HG03460 (cell line): ENCODE results near the gene CCDC91.
"Not testable (repeated sequence)": the region's sequence is repeated elsewhere in the genome, so short reads cannot be mapped to it uniquely, and the experiment has no call there.

Source experiments
- ATAC-seq: cut with Tn5 transposase; IDR thresholded peaks from one replicate; pipeline ENCODE4 v1.9.1; 2021; ENCODE audit not compliant: unreplicated experiment

The CCDC91 gene

GRCh38 chr12:28180786-28181185 is 9.5 kb upstream of the CCDC91 start:
- ATAC-seq = no peak

- no peak for ATAC-seq
Measured at GRCh38 chr12:28184375-28184774, 5.9 kb upstream of the CCDC91 start.

GRCh38 chr12:28186500-28186899 is 3.8 kb upstream of the CCDC91 start:
- ATAC-seq = no peak

GRCh38 chr12:28189784-28190320 is 404 bp upstream of the CCDC91 start:
- ATAC-seq = peak; percentile 0

GRCh38 chr12:28191051-28192048 is 1.1 kb downstream of the CCDC91 start:
- ATAC-seq = peak; percentile 2

GRCh38 chr12:28192125-28192524 is 1.9 kb downstream of the CCDC91 start:
- no peak for ATAC-seq

- ATAC-seq = not testable (repeated sequence)
Measured at GRCh38 chr12:28194621-28195020, 4.4 kb downstream of the CCDC91 start.

GRCh38 chr12:28201136-28201535 is 10.9 kb downstream of the CCDC91 start:
- not testable (repeated sequence) for ATAC-seq

GRCh38 chr12:28202374-28203130 is 12.3 kb downstream of the CCDC91 start:
- no peak for ATAC-seq

- no peak for ATAC-seq
Measured at GRCh38 chr12:28209782-28210181, 19.5 kb downstream of the CCDC91 start.

- ATAC-seq = no peak
Measured at GRCh38 chr12:28212182-28212581, 21.9 kb downstream of the CCDC91 start.

- ATAC-seq = no peak
Measured at GRCh38 chr12:28215021-28215420, 24.8 kb downstream of the CCDC91 start.

- no peak for ATAC-seq
Measured at GRCh38 chr12:28216016-28216415, 25.8 kb downstream of the CCDC91 start.

- no peak for ATAC-seq
Measured at GRCh38 chr12:28217805-28218204, 27.5 kb downstream of the CCDC91 start.

- ATAC-seq = no peak
Measured at GRCh38 chr12:28218875-28219274, 28.6 kb downstream of the CCDC91 start.

- no peak for ATAC-seq
Measured at GRCh38 chr12:28219827-28220226, 29.6 kb downstream of the CCDC91 start.

GRCh38 chr12:28222081-28222700 is 31.9 kb downstream of the CCDC91 start:
- ATAC-seq = no peak

- ATAC-seq = peak; percentile 94
Measured at GRCh38 chr12:28223025-28223554, 32.8 kb downstream of the CCDC91 start.

- no peak for ATAC-seq
Measured at GRCh38 chr12:28223858-28224257, 33.6 kb downstream of the CCDC91 start.

GRCh38 chr12:28226705-28227104 is 36.4 kb downstream of the CCDC91 start:
- ATAC-seq = no peak

GRCh38 chr12:28227251-28227650 is 37.0 kb downstream of the CCDC91 start:
- ATAC-seq = no peak
